GM23248 (cell line): Measurements from ENCODE around the gene VPS4A. TPM values are rescaled to one million over a fixed set of nuclear protein-coding genes. Genes with fewer than 3 reads are reported as not detected.

ENCODE experiments used
- DNase-seq: peaks from one replicate; pipeline ENCODE4 v3.0.0-alpha.2; 2015
- H2AFZ ChIP-seq: fragments of 200-600 bp; sonication (generic); 2 replicates; pipeline ENCODE4 v1.6.1; 2016; ENCODE audit warnings: antibody characterized with exemption
- H3F3A ChIP-seq: fragments of 200-600 bp; sonication (generic); 2 replicates; pipeline ENCODE4 v1.6.1; 2016; ENCODE audit warnings: mild to moderate bottlenecking, antibody characterized with exemption, mixed run types; ENCODE audit not compliant: insufficient read depth
- H3K27ac ChIP-seq: fragments of 200-600 bp; sonication (generic); 2 replicates; pipeline ENCODE4 v1.5.1; 2016; ENCODE audit warnings: mild to moderate bottlenecking
- H3K27me3 ChIP-seq: fragments of 200-600 bp; sonication (generic); replicated peaks from 2 replicates; pipeline ENCODE4 v1.6.1; 2016; ENCODE audit warnings: mild to moderate bottlenecking; ENCODE audit not compliant: insufficient read depth
- H3K36me3 ChIP-seq: fragments of 200-600 bp; sonication (generic); 2 replicates; pipeline ENCODE4 v1.6.1; 2016; ENCODE audit warnings: low read depth, mild to moderate bottlenecking
- H3K4me1 ChIP-seq: fragments of 200-600 bp; sonication (generic); 2 replicates; pipeline ENCODE4 v1.6.1; 2016; ENCODE audit warnings: mild to moderate bottlenecking; ENCODE audit not compliant: insufficient read depth
- H3K4me2 ChIP-seq: fragments of 200-600 bp; sonication (generic); one replicate; pipeline ENCODE4 v1.6.1; 2016; ENCODE audit warnings: mild to moderate bottlenecking; ENCODE audit not compliant: unreplicated experiment
- H3K4me3 ChIP-seq: fragments of 200-600 bp; sonication (generic); 2 replicates; pipeline ENCODE4 v1.5.1; 2016; ENCODE audit warnings: mild to moderate bottlenecking
- H3K79me2 ChIP-seq: fragments of 200-600 bp; sonication (generic); 2 replicates; pipeline ENCODE4 v1.6.1; 2016; ENCODE audit warnings: mild to moderate bottlenecking; ENCODE audit not compliant: insufficient read depth
- H3K9ac ChIP-seq: fragments of 200-600 bp; sonication (generic); 2 replicates; pipeline ENCODE4 v1.6.1; 2016; ENCODE audit warnings: mild to moderate bottlenecking
- H3K9me2 ChIP-seq: fragments of 200-600 bp; sonication (generic); 2 replicates; pipeline ENCODE4 v1.6.1; 2016; ENCODE audit warnings: mixed run types, mild to moderate bottlenecking, moderate library complexity; ENCODE audit not compliant: insufficient read depth
- H3K9me3 ChIP-seq: fragments of 200-600 bp; sonication (generic); one replicate; pipeline ENCODE4 v1.6.1; 2017; ENCODE audit warnings: low read depth
- H4K20me1 ChIP-seq: fragments of 200-600 bp; sonication (generic); 2 replicates; pipeline ENCODE4 v1.6.0; 2016; ENCODE audit not compliant: insufficient read depth
- EZH2 ChIP-seq: fragments of 200-600 bp; sonication (generic); IDR thresholded peaks from 2 replicates; pipeline ENCODE4 v1.6.1; 2018; ENCODE audit warnings: antibody characterized with exemption, mild to moderate bottlenecking; ENCODE audit not compliant: insufficient read depth, poor library complexity, severe bottlenecking
- EZH2phosphoT487 ChIP-seq: fragments of 200-600 bp; sonication (generic); IDR thresholded peaks from 2 replicates; pipeline ENCODE4 v1.6.1; 2018; ENCODE audit warnings: antibody characterized with exemption, moderate library complexity, mild to moderate bottlenecking, low read depth; ENCODE audit not compliant: insufficient read depth
- WGBS, 2 experiments: methylation state at CpG; one replicate each; pipeline ENCODE4 v1.1.6; 2015 to 2017; ENCODE audit warnings: low lambda C conversion rate in 2 of 2, low coverage in 1 of 2; ENCODE audit errors: missing lambda C conversion rate in 2 of 2; 5-methylcytosine and 5-hydroxymethylcytosine counted together
- in situ Hi-C: fragments of 300-500 bp; cut with MboI; formaldehyde crosslinking; loops from 2 replicates; pipeline ENCODE4 v1.15.0; 2020
- polyA plus RNA-seq: library from polyadenylated mRNA; unstranded; fragments of >200 nt; fragmentation: Nextera tagmentation; extraction: Ambion mirVana; gene quantifications from 2 replicates; pipeline ENCODE4 v1.2.1, GENCODE V29; 2016
- total RNA-seq: library from RNA; depleted of rRNA; stranded (reverse); fragments of >200 nt; shearing (Covaris generic); gene quantifications from 2 replicates; pipeline ENCODE4 v1.2.3, GENCODE V29; 2014

The VPS4A gene
- total and polyA plus RNA-seq, 2 experiments from 2014 or later, result 36.5 to 43.8 TPM

- H3K27ac ChIP-seq, result no peak overlapping the region
- H3K9me2 ChIP-seq, result no peaks in the 10 kb centered on the region
- peaks cover 30% of the 10 kb centered on the region for H3K79me2 ChIP-seq
- H2AFZ ChIP-seq, result no peak overlapping the region
- no peaks in the 10 kb centered on the region for H3K27me3 ChIP-seq
- no peak overlapping the region for H3K4me2 ChIP-seq
- no peaks in the 10 kb centered on the region for H4K20me1 ChIP-seq
- H3K4me1 ChIP-seq, result peaks cover 4% of the 10 kb centered on the region
- H3K9ac ChIP-seq, result no peak overlapping the region
- peak; percentile 50 for DNase-seq
- H3K4me3 ChIP-seq, result no peak overlapping the region
- in situ Hi-C loops, result no loop called here
- H3K36me3 ChIP-seq, result 0 out of 2 replicates have a peak, but pooled peaks cover 5% of the 10 kb centered on the region
- 53 to 58% methylated on average over 12 of the region's 12 CpGs for WGBS, 2 experiments
- H3F3A ChIP-seq, result peaks cover 19% of the 10 kb centered on the region
- H3K9me3 ChIP-seq, result no peaks in the 10 kb centered on the region
- TF ChIP-seq EZH2 (no peak), EZH2phosphoT487 (no peak)
These were observed 1.8 kb upstream of the VPS4A start for GRCh38 chr16:69309316-69309715.

GRCh38 chr16:69311533-69312387 lies 610 bp downstream of the VPS4A start:
- Histone ChIP-seq H3K9me3 (no peaks in the 10 kb centered on the region), H3K79me2 (peaks cover 54% of the 10 kb centered on the region)

GRCh38 chr16:69313469-69313868 lies 2.3 kb downstream of the VPS4A start:
- TF ChIP-seq EZH2phosphoT487 (no peak), EZH2 (no peak)
- 83 to 84% methylated on average over 5 of the region's 5 CpGs for WGBS, 2 experiments

More at GRCh38 chr16:69311533-69312387, 610 bp downstream of the VPS4A start:
- peak overlapping the region; percentile 79 for H2AFZ ChIP-seq
- in situ Hi-C loops, result no loop called here
- H3K4me2 ChIP-seq, result peak overlapping the region; percentile 91
- TF ChIP-seq EZH2phosphoT487, result no peak
- TF ChIP-seq EZH2, result no peak
- H3K27me3 ChIP-seq, result no peaks in the 10 kb centered on the region
- H3K9ac ChIP-seq, result peak overlapping the region; percentile 93
- no peaks in the 10 kb centered on the region for H3K9me2 ChIP-seq
- DNase-seq, result peak; percentile 71
- peak overlapping the region; percentile 72 for H3K27ac ChIP-seq
- no peaks in the 10 kb centered on the region for H4K20me1 ChIP-seq
- peaks cover 4% of the 10 kb centered on the region; the same call in 1 of the 2 replicates for H3K4me1 ChIP-seq
- peaks cover 10% of the 10 kb centered on the region; the same call in 1 of the 2 replicates for H3F3A ChIP-seq
- 2% methylated on average over 31 to 41 of the region's 59 CpGs for WGBS, 2 experiments
- peak overlapping the region; percentile 88 for H3K4me3 ChIP-seq
- H3K36me3 ChIP-seq, result peaks cover 12% of the 10 kb centered on the region; the same call in 1 of the 2 replicates

GRCh38 chr16:69314534-69314933 lies 3.4 kb downstream of the VPS4A start:
- no peak for DNase-seq
- Histone ChIP-seq H2AFZ (no peak overlapping the region), H3K79me2 (peaks cover 73% of the 10 kb centered on the region), H3K9me3 (no peaks in the 10 kb centered on the region), H3K4me3 (no peak overlapping the region), H3K9me2 (no peaks in the 10 kb centered on the region), H3K9ac (no peak overlapping the region), H3K4me1 (peaks cover 4% of the 10 kb centered on the region; the same call in 1 of the 2 replicates), H4K20me1 (no peaks in the 10 kb centered on the region), H3K36me3 (peaks cover 12% of the 10 kb centered on the region; the same call in 1 of the 2 replicates), H3K27ac (no peak overlapping the region), H3K27me3 (no peaks in the 10 kb centered on the region), H3F3A (no peaks in the 10 kb centered on the region), H3K4me2 (no peak overlapping the region)
- 97 to 99% methylated on average over 11 of the region's 11 CpGs for WGBS, 2 experiments
- in situ Hi-C loops, result no loop called here
- no peak for TF ChIP-seq EZH2
- no peak for TF ChIP-seq EZH2phosphoT487

More at GRCh38 chr16:69313469-69313868, 2.3 kb downstream of the VPS4A start:
- no peaks in the 10 kb centered on the region for H3K9me2 ChIP-seq
- peaks cover 4% of the 10 kb centered on the region; the same call in 1 of the 2 replicates for H3K4me1 ChIP-seq
- peaks cover 12% of the 10 kb centered on the region; the same call in 1 of the 2 replicates for H3K36me3 ChIP-seq
- in situ Hi-C loops, result no loop called here
- peaks cover 66% of the 10 kb centered on the region for H3K79me2 ChIP-seq
- peaks cover 3% of the 10 kb centered on the region; the same call in 1 of the 2 replicates for H3F3A ChIP-seq
- H3K4me3 ChIP-seq, result no peak overlapping the region
- H3K27me3 ChIP-seq, result no peaks in the 10 kb centered on the region
- no peak overlapping the region for H2AFZ ChIP-seq
- H3K9me3 ChIP-seq, result no peaks in the 10 kb centered on the region
- no peak overlapping the region for H3K9ac ChIP-seq
- no peak overlapping the region for H3K4me2 ChIP-seq
- H4K20me1 ChIP-seq, result no peaks in the 10 kb centered on the region
- H3K27ac ChIP-seq, result no peak overlapping the region
- DNase-seq, result no peak
